ENCODE results near the gene PPM1F. TPM values are rescaled to one million over a fixed set of nuclear protein-coding genes. Genes with fewer than 3 reads are reported as not detected.

The PPM1F gene
- total RNA-seq, 2 donors from 2014 or later: 14.5 to 26.4 TPM

GRCh38 chr22:21964918-21965484 lies 12.4 kb upstream of the PPM1F start:
- TF ChIP-seq POLR2A (IDR thresholded peaks at IDR 0.05) (no peak), CTCF (IDR thresholded peaks at IDR 0.05) (no peak)
- Histone ChIP-seq H3K27me3 (no peaks in the 10 kb centered on the region), H3K9me3 (no peaks in the 10 kb centered on the region), H3K36me3 (replicated peaks in 1 of 2; ENCODE audit: insufficient read depth in 1 of 2, low read depth in 2 of 2) (peaks cover 0 to 26% of the 10 kb centered on the region in 2 donors), H3K27ac (no peak overlapping the region), H3K4me1 (no peaks in the 10 kb centered on the region), H3K4me3 (no peak overlapping the region)
- ATAC-seq (no peak), DNase-seq (no peak)
- WGBS, 2 donors: 87 to 95% methylated on average over 6 of the region's 6 CpGs
- intact Hi-C loops (cut with DNase I): no loop called here

- Histone ChIP-seq H3K27ac (no peak overlapping the region), H3K36me3 (replicated peaks in 1 of 2; ENCODE audit: insufficient read depth in 1 of 2, low read depth in 2 of 2) (peaks cover 0 to 26% of the 10 kb centered on the region in 2 donors), H3K4me1 (no peaks in the 10 kb centered on the region), H3K4me3 (no peak overlapping the region), H3K27me3 (no peaks in the 10 kb centered on the region), H3K9me3 (no peaks in the 10 kb centered on the region)
- WGBS, 2 donors: 97% methylated on average over 14 of the region's 15 CpGs; no CpG with 5 or more reads in 1 of the 2 donors
- no peak for ATAC-seq
- no peak for TF ChIP-seq POLR2A (IDR thresholded peaks at IDR 0.05)
- intact Hi-C loops (cut with DNase I): no loop called here
- no peak for DNase-seq
Measured at GRCh38 chr22:21964234-21964633, 11.6 kb upstream of the PPM1F start.

GRCh38 chr22:21963790-21964211 lies 11.2 kb upstream of the PPM1F start:
- peaks cover 0 to 26% of the 10 kb centered on the region in 2 donors for H3K36me3 ChIP-seq (replicated peaks in 1 of 2; ENCODE audit: insufficient read depth in 1 of 2, low read depth in 2 of 2)
- no peak overlapping the region for H3K4me3 ChIP-seq
- H3K27me3 ChIP-seq: no peaks in the 10 kb centered on the region
- no peak for TF ChIP-seq CTCF (IDR thresholded peaks at IDR 0.05)
- 93% methylated on average over 19 of the region's 19 CpGs; no CpG with 5 or more reads in 1 of the 2 donors for WGBS, 2 donors
- no peak overlapping the region for H3K27ac ChIP-seq
- no peaks in the 10 kb centered on the region for H3K4me1 ChIP-seq
- no peaks in the 10 kb centered on the region for H3K9me3 ChIP-seq
- intact Hi-C loops (cut with DNase I): no loop called here
- ATAC-seq (no peak), DNase-seq (no peak)

- no peaks in the 10 kb centered on the region for H3K9me3 ChIP-seq
- ATAC-seq (no peak), DNase-seq (no peak)
- H3K36me3 ChIP-seq (replicated peaks in 1 of 2; ENCODE audit: insufficient read depth in 1 of 2, low read depth in 2 of 2): peaks cover 0 to 30% of the 10 kb centered on the region in 2 donors
- no peak overlapping the region for H3K27ac ChIP-seq
- intact Hi-C loops (cut with DNase I): no loop called here
- TF ChIP-seq CTCF (IDR thresholded peaks at IDR 0.05) (no peak), POLR2A (IDR thresholded peaks at IDR 0.05) (no peak)
- no peaks in the 10 kb centered on the region for H3K27me3 ChIP-seq
- WGBS, 2 donors: 85 to 95% methylated on average over 7 of the region's 7 CpGs
- no peak overlapping the region for H3K4me3 ChIP-seq
- H3K4me1 ChIP-seq: no peaks in the 10 kb centered on the region
Measured at GRCh38 chr22:21963286-21963685, 10.6 kb upstream of the PPM1F start.

GRCh38 chr22:21962655-21962949 lies 10.0 kb upstream of the PPM1F start:
- Histone ChIP-seq H3K4me3 (no peak overlapping the region), H3K27me3 (no peaks in the 10 kb centered on the region), H3K36me3 (replicated peaks in 1 of 2; ENCODE audit: insufficient read depth in 1 of 2, low read depth in 2 of 2) (peaks cover 0 to 30% of the 10 kb centered on the region in 2 donors), H3K9me3 (no peaks in the 10 kb centered on the region), H3K27ac (no peak overlapping the region), H3K4me1 (no peaks in the 10 kb centered on the region)
- 93 to 98% methylated on average over 9 to 11 of the region's 11 CpGs for WGBS, 2 donors
- no peak for DNase-seq
- TF ChIP-seq CTCF (IDR thresholded peaks at IDR 0.05) (no peak), POLR2A (IDR thresholded peaks at IDR 0.05) (no peak)
- intact Hi-C loops (cut with DNase I): no loop called here
- ATAC-seq: no peak
